Nucleus accumbens (tissue), 56 donors: Measurements from ENCODE around the gene CD24.
"Not testable (repeated sequence)": the region's sequence is repeated elsewhere in the genome, so short reads cannot be mapped to it uniquely, and the experiment has no call there.

Experiments
- DNase-seq, 56 donors: peaks; one replicate each; lab custom pipeline; 2025; lab: John Stamatoyannopoulos, UW

CD24 gene

GRCh38 chr6:106970769-106971168 lies 3.8 kb downstream of the CD24 start:
- DNase-seq: not testable (repeated sequence)

- DNase-seq: no peak
Observed at GRCh38 chr6:106967936-106968555, 6.5 kb downstream of the CD24 start.

- no peak for DNase-seq
Observed at GRCh38 chr6:106966671-106967640, 7.6 kb downstream of the CD24 start.

GRCh38 chr6:106966229-106966628 lies 8.3 kb downstream of the CD24 start:
- no peak for DNase-seq

GRCh38 chr6:106964954-106965353 lies 9.6 kb downstream of the CD24 start:
- no peak for DNase-seq

- DNase-seq: no peak
Observed at GRCh38 chr6:106964099-106964498, 10.4 kb downstream of the CD24 start.

- DNase-seq: no peak
Observed at GRCh38 chr6:106963544-106963943, 11.0 kb downstream of the CD24 start.

GRCh38 chr6:106961801-106962200 lies 12.7 kb downstream of the CD24 start:
- no peak for DNase-seq

- no peak for DNase-seq
Observed at GRCh38 chr6:106961136-106961535, 13.4 kb downstream of the CD24 start.

- no peak for DNase-seq
Observed at GRCh38 chr6:106959985-106960384, 14.5 kb downstream of the CD24 start.

- DNase-seq: no peak
Observed at GRCh38 chr6:106939848-106940247, 34.7 kb downstream of the CD24 start.

- no peak for DNase-seq
Observed at GRCh38 chr6:106939208-106939607, 35.3 kb downstream of the CD24 start.

- no peak for DNase-seq
Observed at GRCh38 chr6:106927531-106928398, 46.8 kb downstream of the CD24 start.

- DNase-seq: no peak
Observed at GRCh38 chr6:106925948-106926347, 48.6 kb downstream of the CD24 start.

GRCh38 chr6:106924694-106925523 lies 49.6 kb downstream of the CD24 start:
- DNase-seq: no peak

- DNase-seq: no peak
Observed at GRCh38 chr6:106922626-106923025, 51.9 kb downstream of the CD24 start.
